Measurements from ENCODE around the gene TTC7B.

The TTC7B gene

GRCh38 chr14:90649557-90650135 lies 166.6 kb downstream of the TTC7B start:
- no peak for DNase-seq (ENCODE audit: low read depth, low spot score)

- no peak for DNase-seq (ENCODE audit: low read depth, low spot score)
Observed at GRCh38 chr14:90649083-90649482, 167.1 kb downstream of the TTC7B start.

- DNase-seq (ENCODE audit: low read depth, low spot score) = no peak
Observed at GRCh38 chr14:90648421-90648820, 167.8 kb downstream of the TTC7B start.

GRCh38 chr14:90647473-90648005 lies 168.7 kb downstream of the TTC7B start:
- DNase-seq (ENCODE audit: low read depth, low spot score) = no peak

- DNase-seq (ENCODE audit: low read depth, low spot score) = no peak
Observed at GRCh38 chr14:90645842-90646443, 170.3 kb downstream of the TTC7B start.

- no peak for DNase-seq (ENCODE audit: low read depth, low spot score)
Observed at GRCh38 chr14:90644882-90645281, 171.3 kb downstream of the TTC7B start.

- DNase-seq (ENCODE audit: low read depth, low spot score) = no peak
Observed at GRCh38 chr14:90643982-90644670, 172.1 kb downstream of the TTC7B start.

- no peak for DNase-seq (ENCODE audit: low read depth, low spot score)
Observed at GRCh38 chr14:90642244-90642717, 173.9 kb downstream of the TTC7B start.

GRCh38 chr14:90641615-90642243 lies 174.5 kb downstream of the TTC7B start:
- DNase-seq (ENCODE audit: low read depth, low spot score) = no peak

- no peak for DNase-seq (ENCODE audit: low read depth, low spot score)
Observed at GRCh38 chr14:90641168-90641567, 175.1 kb downstream of the TTC7B start.

GRCh38 chr14:90639641-90640040 lies 176.6 kb downstream of the TTC7B start:
- DNase-seq (ENCODE audit: low read depth, low spot score) = no peak

- no peak for DNase-seq (ENCODE audit: low read depth, low spot score)
Observed at GRCh38 chr14:90632871-90633270, 183.4 kb downstream of the TTC7B start.

GRCh38 chr14:90632451-90632850 lies 183.8 kb downstream of the TTC7B start:
- DNase-seq (ENCODE audit: low read depth, low spot score) = no peak

GRCh38 chr14:90630171-90630806 lies 185.9 kb downstream of the TTC7B start:
- no peak for DNase-seq (ENCODE audit: low read depth, low spot score)

GRCh38 chr14:90629471-90629870 lies 186.8 kb downstream of the TTC7B start:
- no peak for DNase-seq (ENCODE audit: low read depth, low spot score)

GRCh38 chr14:90628825-90629224 lies 187.4 kb downstream of the TTC7B start:
- no peak for DNase-seq (ENCODE audit: low read depth, low spot score)

GRCh38 chr14:90627478-90627877 lies 188.8 kb downstream of the TTC7B start:
- DNase-seq (ENCODE audit: low read depth, low spot score) = no peak

- DNase-seq (ENCODE audit: low read depth, low spot score) = no peak
Observed at GRCh38 chr14:90626550-90626949, 189.7 kb downstream of the TTC7B start.

GRCh38 chr14:90625445-90625844 lies 190.8 kb downstream of the TTC7B start:
- DNase-seq (ENCODE audit: low read depth, low spot score) = no peak

GRCh38 chr14:90624732-90625400 lies 191.4 kb downstream of the TTC7B start:
- DNase-seq (ENCODE audit: low read depth, low spot score) = no peak

GRCh38 chr14:90624227-90624626 lies 192.0 kb downstream of the TTC7B start:
- DNase-seq (ENCODE audit: low read depth, low spot score) = no peak
